SK-N-SH (cell line): ENCODE measurements around the gene KNSTRN.

Experiments used
- EP300 ChIP-seq, 2 experiments: IDR thresholded peaks; 2 replicates each; pipeline versions ENCODE4 v1.4.0 to v1.6.1; 2012; ENCODE audit warnings: borderline replicate concordance in 1 of 2, low read depth in 1 of 2, low read length in 1 of 2
- EZH2phosphoT487 ChIP-seq: fragments of 200-600 bp; sonication (generic); IDR thresholded peaks from 2 replicates; pipeline ENCODE4 v1.6.1; 2017; ENCODE audit warnings: low read depth, mixed run types, mild to moderate bottlenecking, antibody characterized with exemption, moderate library complexity, borderline replicate concordance
- RAD21 ChIP-seq: IDR thresholded peaks from 2 replicates; pipeline ENCODE4 v1.6.1; 2012; ENCODE audit warnings: mild to moderate bottlenecking, low read length
- TF ChIP-seq, protein P1 (sequence below): fragments of 200-600 bp; sonication (generic); IDR thresholded peaks from 2 replicates; pipeline ENCODE4 v1.6.1; 2017; ENCODE audit warnings: antibody characterized with exemption, mild to moderate bottlenecking, moderate library complexity

DNA sequence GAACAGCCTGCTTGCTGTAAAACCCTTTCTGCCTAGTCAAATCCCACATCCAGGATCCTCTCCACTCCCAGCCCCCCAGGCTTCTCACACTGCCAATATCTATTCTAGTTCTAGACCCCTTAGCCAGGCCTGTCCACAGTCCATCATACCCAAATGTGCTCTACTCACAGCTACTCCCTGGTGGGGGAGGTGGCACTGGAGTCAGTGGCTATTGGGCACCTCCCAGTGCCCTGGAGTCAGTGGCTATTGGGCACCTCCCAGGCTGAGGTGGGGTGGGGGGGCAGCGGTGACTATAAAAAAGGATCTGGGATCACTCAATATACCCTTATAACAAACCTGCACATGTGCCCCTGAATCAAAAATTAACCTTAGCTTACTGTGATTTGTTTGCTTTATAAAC lies 25.3 kb upstream of the KNSTRN start:
- TF ChIP-seq RAD21 (no peak), EZH2phosphoT487 (no peak), EP300 (IDR thresholded peaks at IDR 0.05; ENCODE audit: borderline replicate concordance in 1 of 2, low read depth in 1 of 2, low read length in 1 of 2) (no peak)
- TF ChIP-seq, protein P1, sequence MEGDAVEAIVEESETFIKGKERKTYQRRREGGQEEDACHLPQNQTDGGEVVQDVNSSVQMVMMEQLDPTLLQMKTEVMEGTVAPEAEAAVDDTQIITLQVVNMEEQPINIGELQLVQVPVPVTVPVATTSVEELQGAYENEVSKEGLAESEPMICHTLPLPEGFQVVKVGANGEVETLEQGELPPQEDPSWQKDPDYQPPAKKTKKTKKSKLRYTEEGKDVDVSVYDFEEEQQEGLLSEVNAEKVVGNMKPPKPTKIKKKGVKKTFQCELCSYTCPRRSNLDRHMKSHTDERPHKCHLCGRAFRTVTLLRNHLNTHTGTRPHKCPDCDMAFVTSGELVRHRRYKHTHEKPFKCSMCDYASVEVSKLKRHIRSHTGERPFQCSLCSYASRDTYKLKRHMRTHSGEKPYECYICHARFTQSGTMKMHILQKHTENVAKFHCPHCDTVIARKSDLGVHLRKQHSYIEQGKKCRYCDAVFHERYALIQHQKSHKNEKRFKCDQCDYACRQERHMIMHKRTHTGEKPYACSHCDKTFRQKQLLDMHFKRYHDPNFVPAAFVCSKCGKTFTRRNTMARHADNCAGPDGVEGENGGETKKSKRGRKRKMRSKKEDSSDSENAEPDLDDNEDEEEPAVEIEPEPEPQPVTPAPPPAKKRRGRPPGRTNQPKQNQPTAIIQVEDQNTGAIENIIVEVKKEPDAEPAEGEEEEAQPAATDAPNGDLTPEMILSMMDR: no peak
